ENCODE data around the gene HOXD8. TPM values are rescaled to one million over a fixed set of nuclear protein-coding genes. Genes with fewer than 3 reads are reported as not detected.

The HOXD8 gene
- total and polyA plus RNA-seq, 2 of the 8 experiments (the other 6 are each of a cell fraction or from before 2014, with no cell fraction given), result not detected

DNA sequence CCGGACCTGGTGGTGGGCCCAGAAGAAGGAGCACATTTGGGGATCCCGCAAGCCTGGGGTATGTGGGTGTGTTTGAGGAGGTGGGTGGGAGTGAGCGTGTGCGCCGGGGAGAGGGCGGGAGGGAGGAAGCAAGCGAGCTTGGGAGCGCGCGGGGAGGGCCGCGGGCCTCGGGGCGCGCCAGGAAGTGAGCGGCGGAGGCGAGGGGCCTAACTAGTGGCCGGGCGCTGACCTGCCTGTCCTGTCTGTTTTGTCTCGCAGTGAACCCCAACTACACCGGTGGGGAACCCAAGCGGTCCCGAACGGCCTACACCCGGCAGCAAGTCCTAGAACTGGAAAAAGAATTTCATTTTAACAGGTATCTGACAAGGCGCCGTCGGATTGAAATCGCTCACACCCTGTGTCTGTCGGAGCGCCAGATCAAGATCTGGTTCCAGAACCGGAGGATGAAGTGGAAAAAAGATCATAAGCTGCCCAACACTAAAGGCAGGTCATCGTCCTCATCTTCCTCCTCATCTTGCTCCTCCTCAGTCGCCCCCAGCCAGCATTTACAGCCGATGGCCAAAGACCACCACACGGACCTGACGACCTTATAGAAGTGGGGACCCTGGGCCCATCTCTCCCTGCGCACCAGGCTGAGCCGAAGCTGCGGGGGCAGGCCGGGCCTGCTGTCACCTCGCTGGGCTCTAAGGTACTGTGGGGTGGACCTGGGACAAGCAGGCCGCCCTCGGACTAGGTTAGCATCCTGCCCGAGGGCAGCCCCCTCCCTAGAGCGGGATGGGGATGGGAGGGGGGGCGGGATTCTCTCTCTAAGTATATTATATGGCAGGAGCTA, 23.1 kb downstream of the HOXD8 start (continued):
- peak; percentile 75 for TF ChIP-seq RNF2 (IDR thresholded peaks at IDR 0.05; ENCODE audit: borderline replicate concordance, low read depth, low read length, missing control alignments, poor library complexity, severe bottlenecking)
- no peak for TF ChIP-seq TCF12 (IDR thresholded peaks at IDR 0.05; ENCODE audit: low read depth, low read length)
- no peak for TF ChIP-seq TEAD4 (IDR thresholded peaks at IDR 0.05; ENCODE audit: low read depth, low read length)
- TF ChIP-seq EZH2 (IDR thresholded peaks at IDR 0.05; ENCODE audit: low read depth, low read length, severe bottlenecking), result peak; percentile 87
